BE2C (cell line): Measurements from ENCODE around the gene SCGB1D1. TPM values are rescaled to one million over a fixed set of nuclear protein-coding genes. Genes with fewer than 3 reads are reported as not detected.

Experiments
- DNase-seq: peaks from one replicate; pipeline ENCODE4 v3.0.0-alpha.2; 2020
- H3K27me3 ChIP-seq: fragments of 250-450 bp; sonication (Bioruptor Pico); 2 replicates; pipeline ENCODE4 v1.5.1; 2020; ENCODE audit warnings: mild to moderate bottlenecking
- H3K36me3 ChIP-seq: fragments of 250-450 bp; sonication (Bioruptor Pico); 2 replicates; pipeline ENCODE4 v1.5.1; 2020; ENCODE audit warnings: mild to moderate bottlenecking
- H3K4me1 ChIP-seq: fragments of 250-450 bp; sonication (Bioruptor Pico); 2 replicates; pipeline ENCODE4 v1.5.1; 2020
- H3K4me3 ChIP-seq: 2 replicates; pipeline ENCODE4 v1.5.1; 2011; ENCODE audit warnings: low read depth, low read length
- H3K9me3 ChIP-seq: fragments of 250-450 bp; sonication (Bioruptor Pico); 2 replicates; pipeline ENCODE4 v1.5.1; 2020
- polyA plus RNA-seq: library from polyadenylated mRNA; unstranded; fragments of >200 nt; gene quantifications from one replicate; pipeline ENCODE4 v1.2.1, GENCODE V29; 2012; ENCODE audit warnings: low read depth, missing spikeins; ENCODE audit not compliant: insufficient read length, insufficient read depth
- TF ChIP-seq, protein P1 (sequence below): IDR thresholded peaks from 2 replicates; pipeline ENCODE4 v1.5.1; 2012; ENCODE audit warnings: mild to moderate bottlenecking, low read depth, low read length

SCGB1D1 gene, protein sequence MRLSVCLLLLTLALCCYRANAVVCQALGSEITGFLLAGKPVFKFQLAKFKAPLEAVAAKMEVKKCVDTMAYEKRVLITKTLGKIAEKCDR
- polyA plus RNA-seq: not detected

DNA sequence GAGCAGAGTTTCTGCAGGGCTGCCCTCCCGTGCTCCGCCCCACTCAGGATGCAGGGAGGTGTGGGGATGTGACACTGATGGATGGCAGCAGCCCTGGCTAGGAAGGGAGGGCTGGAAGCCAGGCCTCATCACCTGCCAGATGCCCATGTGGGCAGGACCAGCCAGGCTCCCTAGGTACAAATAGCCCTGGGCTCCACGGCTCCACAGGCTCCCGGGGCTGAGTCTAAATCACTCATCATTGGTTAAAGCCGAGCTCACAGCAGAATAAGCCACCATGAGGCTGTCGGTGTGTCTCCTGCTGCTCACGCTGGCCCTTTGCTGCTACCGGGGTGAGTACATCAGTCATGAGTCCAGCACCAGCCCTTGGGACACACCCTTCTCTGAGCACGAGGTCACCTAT, at the start of gene SCGB1D1:
Gene SCGB1D1 (plus strand): TSS at position 206 of the 400 bp plus-strand sequence. CDS start 69 bp downstream, at position 275.
- no peaks in the 10 kb centered on the region for H3K4me1 ChIP-seq
- no peak within 1 kb of the TSS for H3K4me3 ChIP-seq
- H3K27me3 ChIP-seq: peaks cover 7% of the 10 kb centered on the region; the same call in 1 of the 2 replicates
- no peaks in the 10 kb centered on the region for H3K36me3 ChIP-seq
- no peak for DNase-seq
- TF ChIP-seq, protein P1, sequence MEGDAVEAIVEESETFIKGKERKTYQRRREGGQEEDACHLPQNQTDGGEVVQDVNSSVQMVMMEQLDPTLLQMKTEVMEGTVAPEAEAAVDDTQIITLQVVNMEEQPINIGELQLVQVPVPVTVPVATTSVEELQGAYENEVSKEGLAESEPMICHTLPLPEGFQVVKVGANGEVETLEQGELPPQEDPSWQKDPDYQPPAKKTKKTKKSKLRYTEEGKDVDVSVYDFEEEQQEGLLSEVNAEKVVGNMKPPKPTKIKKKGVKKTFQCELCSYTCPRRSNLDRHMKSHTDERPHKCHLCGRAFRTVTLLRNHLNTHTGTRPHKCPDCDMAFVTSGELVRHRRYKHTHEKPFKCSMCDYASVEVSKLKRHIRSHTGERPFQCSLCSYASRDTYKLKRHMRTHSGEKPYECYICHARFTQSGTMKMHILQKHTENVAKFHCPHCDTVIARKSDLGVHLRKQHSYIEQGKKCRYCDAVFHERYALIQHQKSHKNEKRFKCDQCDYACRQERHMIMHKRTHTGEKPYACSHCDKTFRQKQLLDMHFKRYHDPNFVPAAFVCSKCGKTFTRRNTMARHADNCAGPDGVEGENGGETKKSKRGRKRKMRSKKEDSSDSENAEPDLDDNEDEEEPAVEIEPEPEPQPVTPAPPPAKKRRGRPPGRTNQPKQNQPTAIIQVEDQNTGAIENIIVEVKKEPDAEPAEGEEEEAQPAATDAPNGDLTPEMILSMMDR: no peak
- no peaks in the 10 kb centered on the region for H3K9me3 ChIP-seq

DNA sequence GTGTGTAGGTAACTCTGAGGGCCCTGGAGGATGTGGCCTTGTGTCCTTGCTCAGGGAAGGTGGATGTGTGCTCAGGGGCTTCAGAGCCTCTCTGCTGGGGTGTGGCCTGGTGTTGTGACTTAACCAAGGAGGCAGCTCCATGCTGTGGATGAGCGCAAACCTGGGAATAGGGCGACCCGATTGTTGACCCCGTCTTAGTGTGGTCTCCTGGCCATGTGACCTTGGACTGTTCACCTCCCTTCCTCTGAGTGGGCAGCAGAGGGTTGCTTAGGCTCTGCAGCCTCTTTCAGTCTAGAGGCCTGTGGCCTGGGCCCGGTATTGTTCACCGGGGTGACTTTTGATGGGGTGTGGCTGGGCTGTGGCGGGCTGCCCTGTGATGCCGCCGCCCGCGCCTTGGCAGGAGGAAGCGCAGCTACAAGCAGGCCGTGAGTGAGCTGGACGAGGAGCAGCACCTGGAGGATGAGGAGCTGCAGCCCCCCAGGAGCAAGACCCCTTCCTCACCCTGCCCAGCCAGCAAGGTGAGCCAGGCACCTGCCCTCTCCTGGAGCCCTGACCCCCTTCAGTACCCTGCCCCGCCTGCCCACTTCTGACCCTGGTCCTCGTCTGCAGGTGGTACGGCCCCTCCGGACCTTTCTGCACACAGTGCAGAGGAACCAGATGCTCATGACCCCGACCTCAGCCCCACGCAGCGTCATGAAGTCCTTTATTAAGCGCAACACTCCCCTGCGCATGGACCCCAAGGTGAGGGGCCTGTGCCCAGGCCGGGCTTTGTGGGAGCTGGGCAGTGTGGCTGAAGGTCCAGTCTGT, 49.5 kb upstream of the SCGB1D1 start:
- Histone ChIP-seq H3K4me1 (no peaks in the 10 kb centered on the region), H3K9me3 (no peaks in the 10 kb centered on the region), H3K27me3 (no peaks in the 10 kb centered on the region), H3K4me3 (no peak overlapping the region), H3K36me3 (peaks cover 19% of the 10 kb centered on the region)
- DNase-seq: no peak
- TF ChIP-seq, protein P1: no peak

GRCh38 chr11:62141111-62142042, 48.6 kb upstream of the SCGB1D1 start:
- TF ChIP-seq, protein P1: no peak
- Histone ChIP-seq H3K4me3 (no peak overlapping the region), H3K36me3 (peaks cover 19% of the 10 kb centered on the region), H3K9me3 (no peaks in the 10 kb centered on the region), H3K4me1 (no peaks in the 10 kb centered on the region), H3K27me3 (no peaks in the 10 kb centered on the region)
- DNase-seq: no peak

DNA sequence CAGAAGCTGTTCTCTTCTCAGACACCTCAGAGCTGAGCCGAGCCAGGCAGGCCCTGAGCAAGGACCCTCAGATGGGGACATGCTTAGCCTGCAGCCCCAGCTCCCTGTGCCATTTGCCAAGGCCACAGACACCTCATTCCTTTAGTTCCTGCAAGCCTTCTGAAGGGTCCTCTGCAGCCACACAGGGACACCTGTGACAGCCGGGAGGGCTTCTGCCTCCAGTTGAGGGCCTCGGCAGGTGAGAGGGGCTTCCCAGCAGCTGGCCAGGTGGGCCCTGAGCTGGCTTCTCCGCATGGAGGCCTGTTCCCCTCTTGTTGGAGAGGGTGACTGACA, 48.0 kb upstream of the SCGB1D1 start:
- H3K4me3 ChIP-seq: no peak overlapping the region
- H3K9me3 ChIP-seq: no peaks in the 10 kb centered on the region
- H3K36me3 ChIP-seq: peaks cover 19% of the 10 kb centered on the region
- TF ChIP-seq, protein P1: no peak
- H3K4me1 ChIP-seq: no peaks in the 10 kb centered on the region
- no peak for DNase-seq
- H3K27me3 ChIP-seq: no peaks in the 10 kb centered on the region

DNA sequence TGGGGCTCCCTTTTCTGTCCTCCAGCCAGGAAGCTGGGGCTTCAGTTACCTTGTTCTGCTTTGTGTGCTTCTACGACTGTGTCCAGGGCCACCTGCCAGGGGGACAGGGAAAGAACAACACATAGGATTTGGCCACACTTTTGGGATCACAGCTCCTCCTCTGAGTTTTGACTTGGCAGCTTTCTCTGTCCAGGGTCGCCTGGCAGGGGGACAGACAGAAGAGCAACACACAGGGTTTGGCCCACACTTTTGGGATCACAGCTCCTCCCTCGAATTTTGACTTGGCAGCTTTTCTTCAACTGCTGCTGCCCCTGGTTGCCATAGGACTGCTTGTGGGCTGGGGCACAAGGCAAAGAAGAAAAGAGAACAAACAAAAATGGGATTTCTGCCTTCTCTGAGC, 47.1 kb upstream of the SCGB1D1 start:
- peaks cover 25% of the 10 kb centered on the region for H3K36me3 ChIP-seq
- H3K9me3 ChIP-seq: no peaks in the 10 kb centered on the region
- no peak overlapping the region for H3K4me3 ChIP-seq
- TF ChIP-seq, protein P1: no peak
- no peaks in the 10 kb centered on the region for H3K27me3 ChIP-seq
- no peak for DNase-seq
- no peaks in the 10 kb centered on the region for H3K4me1 ChIP-seq
